ENCODE data around the gene FZD4.
"Not testable (repeated sequence)": the region's sequence is repeated elsewhere in the genome, so short reads cannot be mapped to it uniquely, and the experiment has no call there.

Gene FZD4

GRCh38 chr11:86919557-86920210 lies 35.5 kb downstream of the FZD4 start:
- Histone ChIP-seq H3K9me3 (ENCODE audit: control insufficient read depth, insufficient read depth, low read depth, low read length) (no peaks in the 10 kb centered on the region), H3K27me3 (ENCODE audit: control insufficient read depth, insufficient read depth, low read length) (no peaks in the 10 kb centered on the region), H3K27ac (ENCODE audit: low read depth, low read length) (no peak overlapping the region), H3K9ac (ENCODE audit: low read length) (no peak overlapping the region), H3K36me3 (ENCODE audit: control insufficient read depth, insufficient read depth, low read length) (no peaks in the 10 kb centered on the region), H3K4me1 (ENCODE audit: control insufficient read depth, insufficient read depth, low read length) (peaks cover 25% of the 10 kb centered on the region), H3K4me3 (ENCODE audit: low read depth, low read length) (no peak overlapping the region)

- no peak overlapping the region for H3K9ac ChIP-seq (ENCODE audit: low read length)
- no peak overlapping the region for H3K27ac ChIP-seq (ENCODE audit: low read depth, low read length)
- no peak overlapping the region for H3K4me3 ChIP-seq (ENCODE audit: low read depth, low read length)
- H3K27me3 ChIP-seq (ENCODE audit: control insufficient read depth, insufficient read depth, low read length): no peaks in the 10 kb centered on the region
- no peaks in the 10 kb centered on the region for H3K36me3 ChIP-seq (ENCODE audit: control insufficient read depth, insufficient read depth, low read length)
- H3K9me3 ChIP-seq (ENCODE audit: control insufficient read depth, insufficient read depth, low read depth, low read length): no peaks in the 10 kb centered on the region
- peaks cover 19% of the 10 kb centered on the region for H3K4me1 ChIP-seq (ENCODE audit: control insufficient read depth, insufficient read depth, low read length)
Observed at GRCh38 chr11:86918973-86919372, 36.2 kb downstream of the FZD4 start.

GRCh38 chr11:86918496-86918895 lies 36.7 kb downstream of the FZD4 start:
- H3K9ac ChIP-seq (ENCODE audit: low read length): no peak overlapping the region
- H3K27me3 ChIP-seq (ENCODE audit: control insufficient read depth, insufficient read depth, low read length): no peaks in the 10 kb centered on the region
- no peaks in the 10 kb centered on the region for H3K9me3 ChIP-seq (ENCODE audit: control insufficient read depth, insufficient read depth, low read depth, low read length)
- H3K4me1 ChIP-seq (ENCODE audit: control insufficient read depth, insufficient read depth, low read length): peaks cover 14% of the 10 kb centered on the region
- H3K4me3 ChIP-seq (ENCODE audit: low read depth, low read length): no peak overlapping the region
- no peaks in the 10 kb centered on the region for H3K36me3 ChIP-seq (ENCODE audit: control insufficient read depth, insufficient read depth, low read length)
- no peak overlapping the region for H3K27ac ChIP-seq (ENCODE audit: low read depth, low read length)

- Histone ChIP-seq H3K36me3 (ENCODE audit: control insufficient read depth, insufficient read depth, low read length) (no peaks in the 10 kb centered on the region), H3K9ac (ENCODE audit: low read length) (no peak overlapping the region), H3K27ac (ENCODE audit: low read depth, low read length) (no peak overlapping the region), H3K27me3 (ENCODE audit: control insufficient read depth, insufficient read depth, low read length) (no peaks in the 10 kb centered on the region), H3K9me3 (ENCODE audit: control insufficient read depth, insufficient read depth, low read depth, low read length) (no peaks in the 10 kb centered on the region), H3K4me3 (ENCODE audit: low read depth, low read length) (no peak overlapping the region), H3K4me1 (ENCODE audit: control insufficient read depth, insufficient read depth, low read length) (peaks cover 11% of the 10 kb centered on the region)
Observed at GRCh38 chr11:86917589-86917988, 37.6 kb downstream of the FZD4 start.

- Histone ChIP-seq H3K4me1 (ENCODE audit: control insufficient read depth, insufficient read depth, low read length) (peaks cover 11% of the 10 kb centered on the region), H3K9me3 (ENCODE audit: control insufficient read depth, insufficient read depth, low read depth, low read length) (no peaks in the 10 kb centered on the region), H3K27me3 (ENCODE audit: control insufficient read depth, insufficient read depth, low read length) (no peaks in the 10 kb centered on the region), H3K36me3 (ENCODE audit: control insufficient read depth, insufficient read depth, low read length) (no peaks in the 10 kb centered on the region), H3K27ac (ENCODE audit: low read depth, low read length) (no peak overlapping the region), H3K4me3 (ENCODE audit: low read depth, low read length) (no peak overlapping the region), H3K9ac (ENCODE audit: low read length) (no peak overlapping the region)
Observed at GRCh38 chr11:86916330-86916729, 38.9 kb downstream of the FZD4 start.

GRCh38 chr11:86915850-86916249 lies 39.3 kb downstream of the FZD4 start:
- H3K4me1 ChIP-seq (ENCODE audit: control insufficient read depth, insufficient read depth, low read length): peaks cover 11% of the 10 kb centered on the region
- not testable (repeated sequence) for H3K9ac ChIP-seq (ENCODE audit: low read length); H3K27ac ChIP-seq (ENCODE audit: low read depth, low read length); H3K36me3 ChIP-seq (ENCODE audit: control insufficient read depth, insufficient read depth, low read length); H3K27me3 ChIP-seq (ENCODE audit: control insufficient read depth, insufficient read depth, low read length); H3K9me3 ChIP-seq (ENCODE audit: control insufficient read depth, insufficient read depth, low read depth, low read length); H3K4me3 ChIP-seq (ENCODE audit: low read depth, low read length)

GRCh38 chr11:86914865-86915519 lies 40.2 kb downstream of the FZD4 start:
- H3K4me1 ChIP-seq (ENCODE audit: control insufficient read depth, insufficient read depth, low read length): peaks cover 11% of the 10 kb centered on the region
- H3K9ac ChIP-seq (ENCODE audit: low read length): no peak overlapping the region
- no peak overlapping the region for H3K4me3 ChIP-seq (ENCODE audit: low read depth, low read length)
- no peaks in the 10 kb centered on the region for H3K27me3 ChIP-seq (ENCODE audit: control insufficient read depth, insufficient read depth, low read length)
- no peak overlapping the region for H3K27ac ChIP-seq (ENCODE audit: low read depth, low read length)
- no peaks in the 10 kb centered on the region for H3K36me3 ChIP-seq (ENCODE audit: control insufficient read depth, insufficient read depth, low read length)
- H3K9me3 ChIP-seq (ENCODE audit: control insufficient read depth, insufficient read depth, low read depth, low read length): no peaks in the 10 kb centered on the region

GRCh38 chr11:86912238-86912637 lies 43.0 kb downstream of the FZD4 start:
- Histone ChIP-seq H3K27me3 (ENCODE audit: control insufficient read depth, insufficient read depth, low read length) (no peaks in the 10 kb centered on the region), H3K27ac (ENCODE audit: low read depth, low read length) (no peak overlapping the region), H3K9ac (ENCODE audit: low read length) (no peak overlapping the region), H3K4me3 (ENCODE audit: low read depth, low read length) (no peak overlapping the region), H3K9me3 (ENCODE audit: control insufficient read depth, insufficient read depth, low read depth, low read length) (no peaks in the 10 kb centered on the region), H3K36me3 (ENCODE audit: control insufficient read depth, insufficient read depth, low read length) (no peaks in the 10 kb centered on the region), H3K4me1 (ENCODE audit: control insufficient read depth, insufficient read depth, low read length) (peaks cover 4% of the 10 kb centered on the region; the same call in 1 of the 2 replicates)

- Histone ChIP-seq H3K27ac (ENCODE audit: low read depth, low read length) (no peak overlapping the region), H3K4me3 (ENCODE audit: low read depth, low read length) (no peak overlapping the region), H3K9me3 (ENCODE audit: control insufficient read depth, insufficient read depth, low read depth, low read length) (no peaks in the 10 kb centered on the region), H3K27me3 (ENCODE audit: control insufficient read depth, insufficient read depth, low read length) (no peaks in the 10 kb centered on the region), H3K4me1 (ENCODE audit: control insufficient read depth, insufficient read depth, low read length) (no peaks in the 10 kb centered on the region), H3K9ac (ENCODE audit: low read length) (no peak overlapping the region), H3K36me3 (ENCODE audit: control insufficient read depth, insufficient read depth, low read length) (no peaks in the 10 kb centered on the region)
Observed at GRCh38 chr11:86910592-86910991, 44.6 kb downstream of the FZD4 start.

GRCh38 chr11:86906198-86906597 lies 49.0 kb downstream of the FZD4 start:
- H3K27ac ChIP-seq (ENCODE audit: low read depth, low read length): no peak overlapping the region
- no peaks in the 10 kb centered on the region for H3K36me3 ChIP-seq (ENCODE audit: control insufficient read depth, insufficient read depth, low read length)

GRCh38 chr11:86905252-86905651 lies 49.9 kb downstream of the FZD4 start:
- H3K9ac ChIP-seq (ENCODE audit: low read length): no peak overlapping the region
- no peaks in the 10 kb centered on the region for H3K36me3 ChIP-seq (ENCODE audit: control insufficient read depth, insufficient read depth, low read length)
- H3K9me3 ChIP-seq (ENCODE audit: control insufficient read depth, insufficient read depth, low read depth, low read length): no peaks in the 10 kb centered on the region
- H3K27ac ChIP-seq (ENCODE audit: low read depth, low read length): no peak overlapping the region
- no peaks in the 10 kb centered on the region; the same call in 1 of the 2 replicates for H3K27me3 ChIP-seq (ENCODE audit: control insufficient read depth, insufficient read depth, low read length)
- H3K4me1 ChIP-seq (ENCODE audit: control insufficient read depth, insufficient read depth, low read length): no peaks in the 10 kb centered on the region
- H3K4me3 ChIP-seq (ENCODE audit: low read depth, low read length): no peak overlapping the region

More at GRCh38 chr11:86906198-86906597, 49.0 kb downstream of the FZD4 start:
- no peaks in the 10 kb centered on the region for H3K27me3 ChIP-seq (ENCODE audit: control insufficient read depth, insufficient read depth, low read length)
- H3K9ac ChIP-seq (ENCODE audit: low read length): no peak overlapping the region
- no peak overlapping the region for H3K4me3 ChIP-seq (ENCODE audit: low read depth, low read length)
- no peaks in the 10 kb centered on the region for H3K9me3 ChIP-seq (ENCODE audit: control insufficient read depth, insufficient read depth, low read depth, low read length)
- no peaks in the 10 kb centered on the region for H3K4me1 ChIP-seq (ENCODE audit: control insufficient read depth, insufficient read depth, low read length)
